PC-3 (cell line): ENCODE results near the gene ARPC4.
"Not testable (repeated sequence)": the region's sequence is repeated elsewhere in the genome, so short reads cannot be mapped to it uniquely, and the experiment has no call there.

Experiments
- CTCF ChIP-seq: fragments of 300-600 bp; sonication (generic); conservative IDR thresholded peaks from 2 replicates; pipeline ENCODE4 v1.5.1; 2017; ENCODE audit warnings: antibody characterized with exemption, low read depth, mild to moderate bottlenecking, low read length
- EZH2 ChIP-seq: fragments of 300-600 bp; sonication (generic); IDR thresholded peaks from one replicate; pipeline ENCODE4 v1.6.1; 2017; ENCODE audit warnings: antibody characterized with exemption, mild to moderate bottlenecking, low read length; ENCODE audit not compliant: unreplicated experiment
- EZH2phosphoT487 ChIP-seq: fragments of 300-600 bp; sonication (generic); IDR thresholded peaks from 2 replicates; pipeline ENCODE4 v1.6.1; 2018; ENCODE audit warnings: mild to moderate bottlenecking, antibody characterized with exemption, low read length, borderline replicate concordance

- not testable (repeated sequence) for TF ChIP-seq CTCF, EZH2, EZH2phosphoT487
Observed at GRCh38 chr3:9771007-9771406, 21.9 kb upstream of the ARPC4 start.
